ENCODE results near the gene VSX1.

DNA sequence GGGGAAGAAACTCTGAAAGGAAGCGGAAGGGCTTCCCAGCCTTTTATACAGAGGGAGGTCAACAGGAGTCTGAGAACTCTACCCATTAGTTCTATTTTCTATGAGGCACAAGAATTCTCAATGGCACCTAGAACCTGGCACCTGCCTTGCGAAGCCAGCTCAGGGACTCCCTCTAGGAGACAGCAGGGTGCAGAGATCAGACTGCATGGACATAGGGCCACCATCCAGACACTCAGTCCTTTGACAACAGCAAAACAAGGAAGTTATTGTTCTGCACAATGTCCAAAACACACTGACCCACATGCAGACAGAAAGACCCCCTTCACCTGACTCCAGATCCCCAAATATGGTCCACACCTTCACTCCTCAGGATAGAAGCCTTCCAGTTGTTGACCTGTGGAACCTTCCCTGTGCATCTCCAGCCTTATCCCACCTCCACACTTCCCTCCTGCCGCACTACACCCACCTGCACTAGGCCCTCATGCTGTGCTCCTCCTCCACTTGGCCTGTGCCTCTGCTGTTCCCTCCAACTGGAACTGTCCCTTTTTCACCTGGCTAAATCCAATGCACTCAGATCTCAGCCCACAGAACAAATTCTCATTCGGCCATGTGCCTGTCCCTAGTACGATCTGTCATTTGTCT, 51.8 kb downstream of the VSX1 start:
- TF ChIP-seq, protein P1, sequence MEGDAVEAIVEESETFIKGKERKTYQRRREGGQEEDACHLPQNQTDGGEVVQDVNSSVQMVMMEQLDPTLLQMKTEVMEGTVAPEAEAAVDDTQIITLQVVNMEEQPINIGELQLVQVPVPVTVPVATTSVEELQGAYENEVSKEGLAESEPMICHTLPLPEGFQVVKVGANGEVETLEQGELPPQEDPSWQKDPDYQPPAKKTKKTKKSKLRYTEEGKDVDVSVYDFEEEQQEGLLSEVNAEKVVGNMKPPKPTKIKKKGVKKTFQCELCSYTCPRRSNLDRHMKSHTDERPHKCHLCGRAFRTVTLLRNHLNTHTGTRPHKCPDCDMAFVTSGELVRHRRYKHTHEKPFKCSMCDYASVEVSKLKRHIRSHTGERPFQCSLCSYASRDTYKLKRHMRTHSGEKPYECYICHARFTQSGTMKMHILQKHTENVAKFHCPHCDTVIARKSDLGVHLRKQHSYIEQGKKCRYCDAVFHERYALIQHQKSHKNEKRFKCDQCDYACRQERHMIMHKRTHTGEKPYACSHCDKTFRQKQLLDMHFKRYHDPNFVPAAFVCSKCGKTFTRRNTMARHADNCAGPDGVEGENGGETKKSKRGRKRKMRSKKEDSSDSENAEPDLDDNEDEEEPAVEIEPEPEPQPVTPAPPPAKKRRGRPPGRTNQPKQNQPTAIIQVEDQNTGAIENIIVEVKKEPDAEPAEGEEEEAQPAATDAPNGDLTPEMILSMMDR (IDR thresholded peaks at IDR 0.05; ENCODE audit: low read depth, low read length), result no peak
- TF ChIP-seq, protein P2, sequence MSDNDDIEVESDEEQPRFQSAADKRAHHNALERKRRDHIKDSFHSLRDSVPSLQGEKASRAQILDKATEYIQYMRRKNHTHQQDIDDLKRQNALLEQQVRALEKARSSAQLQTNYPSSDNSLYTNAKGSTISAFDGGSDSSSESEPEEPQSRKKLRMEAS (IDR thresholded peaks at IDR 0.05; ENCODE audit: low read depth, low read length), result no peak
- TF ChIP-seq MYC (IDR thresholded peaks at IDR 0.05; ENCODE audit: low read depth, low read length) (no peak), POLR2A (IDR thresholded peaks at IDR 0.05; ENCODE audit: extremely low read depth, insufficient read length) (no peak)

All from NB4 (cell line).